Stimulated activated CD4-positive, alpha-beta T cell treated with anti-CD3 and anti-CD28 coated beads, Interleukin-4, amount 100 ng/mL, for 24 hours (primary cell): ENCODE data around the gene PTDSS2.
"Not testable (repeated sequence)": the region's sequence is repeated elsewhere in the genome, so short reads cannot be mapped to it uniquely, and the experiment has no call there.

ENCODE experiments used
- DNase-seq: peaks from one replicate; pipeline ENCODE4 v3.0.0-alpha.2; 2020

Gene PTDSS2

GRCh38 chr11:508956-509355 is 58.9 kb downstream of the PTDSS2 start:
- no peak for DNase-seq

- no peak for DNase-seq
Measured at GRCh38 chr11:512761-513595, 62.9 kb downstream of the PTDSS2 start.

DNA sequence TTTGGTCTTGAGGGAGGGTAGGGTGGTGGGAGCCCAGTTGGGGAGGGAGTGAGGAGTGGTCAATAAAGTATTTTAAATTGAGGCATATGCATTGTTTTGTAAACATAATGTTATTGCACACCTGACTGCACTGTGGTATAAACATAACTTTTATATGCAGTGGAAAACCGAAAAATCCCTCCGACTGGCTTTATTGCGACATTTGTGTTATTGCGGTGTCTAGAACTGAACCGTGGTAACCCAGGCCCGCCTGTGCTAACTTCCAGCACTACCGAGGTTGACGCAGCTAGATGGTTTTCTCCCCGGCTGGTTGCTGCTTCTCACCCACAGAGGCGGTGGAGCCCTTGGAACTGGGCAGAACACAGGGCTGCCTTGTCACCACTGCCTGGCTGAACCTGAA is 64.5 kb downstream of the PTDSS2 start:
- no peak for DNase-seq

- no peak for DNase-seq
Measured at GRCh38 chr11:515131-515530, 65.1 kb downstream of the PTDSS2 start.

- no peak for DNase-seq
Measured at GRCh38 chr11:516400-516799, 66.3 kb downstream of the PTDSS2 start.

DNA sequence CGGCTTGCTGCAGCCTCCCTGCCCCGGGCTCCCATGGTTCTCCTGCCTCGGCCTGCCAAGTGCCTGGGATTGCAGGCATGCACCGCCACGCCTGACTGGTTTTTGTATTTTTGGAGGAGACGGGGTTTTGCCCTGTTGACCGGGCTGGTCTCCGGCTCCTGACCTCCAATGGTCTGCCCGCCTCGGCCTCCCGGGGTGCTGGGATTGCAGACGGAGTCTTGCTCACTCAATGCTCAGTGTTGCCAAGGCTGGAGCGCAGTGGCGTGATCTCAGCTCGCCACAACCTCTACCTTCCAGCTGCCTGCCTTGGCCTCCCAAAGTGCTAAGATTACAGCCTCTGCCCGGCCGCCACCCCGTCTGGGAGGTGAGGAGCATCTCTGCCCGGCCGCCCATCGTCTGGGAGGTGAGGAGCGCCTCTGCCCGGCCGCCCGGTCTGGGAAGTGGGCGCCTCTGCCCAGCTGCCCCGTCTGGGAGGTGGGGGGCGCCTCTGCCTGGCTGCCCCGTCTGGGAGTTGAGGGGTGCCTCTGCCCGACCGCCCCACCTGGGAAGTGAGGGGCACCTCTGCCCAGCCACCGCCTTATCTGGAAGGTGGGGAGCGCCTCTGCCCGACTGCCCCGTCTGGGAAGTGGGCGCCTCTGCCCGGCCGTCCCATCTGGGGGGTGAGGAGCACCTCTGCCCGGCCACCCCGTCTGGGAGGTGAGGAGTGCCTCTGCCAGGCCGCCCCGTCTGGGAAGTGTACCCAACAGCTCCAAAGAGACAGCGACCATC is 67.0 kb downstream of the PTDSS2 start:
- not testable (repeated sequence) for DNase-seq

DNA sequence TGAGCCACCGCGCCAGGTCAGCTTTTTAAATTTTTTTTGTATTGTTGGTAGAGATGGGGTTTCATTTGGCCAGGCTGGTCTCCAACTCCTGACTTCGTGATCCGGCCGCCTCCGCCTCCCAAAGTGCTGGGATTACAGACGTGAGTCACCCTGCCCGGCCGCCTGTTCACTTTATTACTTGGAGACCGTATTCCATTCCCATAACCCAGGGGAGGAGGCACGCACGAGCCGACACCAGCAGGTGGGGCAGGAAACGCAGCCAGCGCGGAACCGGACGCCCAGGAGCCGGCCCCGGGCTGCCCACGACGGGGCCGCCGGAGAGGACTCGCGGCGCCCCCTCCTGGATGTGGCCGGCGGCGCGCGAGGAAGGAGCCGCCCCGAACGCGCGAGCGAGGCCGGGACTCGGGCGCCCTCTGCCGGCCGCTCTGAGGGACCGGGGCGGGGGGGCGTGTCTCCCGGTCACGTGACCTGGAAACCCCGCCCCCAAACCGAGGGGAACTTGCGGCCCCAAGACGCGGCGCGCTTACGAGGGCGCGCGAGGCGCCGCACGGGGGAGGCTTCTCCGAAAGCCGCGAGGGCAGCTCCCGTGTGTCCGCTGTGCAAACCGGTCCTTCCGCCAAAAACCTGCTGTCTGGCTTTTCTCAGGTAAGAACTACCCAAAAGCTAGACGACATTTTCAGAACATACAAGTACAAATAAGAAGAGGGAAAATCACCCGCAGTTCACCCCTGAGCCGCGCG is 68.6 kb downstream of the PTDSS2 start:
- DNase-seq = peak; percentile 85

DNA sequence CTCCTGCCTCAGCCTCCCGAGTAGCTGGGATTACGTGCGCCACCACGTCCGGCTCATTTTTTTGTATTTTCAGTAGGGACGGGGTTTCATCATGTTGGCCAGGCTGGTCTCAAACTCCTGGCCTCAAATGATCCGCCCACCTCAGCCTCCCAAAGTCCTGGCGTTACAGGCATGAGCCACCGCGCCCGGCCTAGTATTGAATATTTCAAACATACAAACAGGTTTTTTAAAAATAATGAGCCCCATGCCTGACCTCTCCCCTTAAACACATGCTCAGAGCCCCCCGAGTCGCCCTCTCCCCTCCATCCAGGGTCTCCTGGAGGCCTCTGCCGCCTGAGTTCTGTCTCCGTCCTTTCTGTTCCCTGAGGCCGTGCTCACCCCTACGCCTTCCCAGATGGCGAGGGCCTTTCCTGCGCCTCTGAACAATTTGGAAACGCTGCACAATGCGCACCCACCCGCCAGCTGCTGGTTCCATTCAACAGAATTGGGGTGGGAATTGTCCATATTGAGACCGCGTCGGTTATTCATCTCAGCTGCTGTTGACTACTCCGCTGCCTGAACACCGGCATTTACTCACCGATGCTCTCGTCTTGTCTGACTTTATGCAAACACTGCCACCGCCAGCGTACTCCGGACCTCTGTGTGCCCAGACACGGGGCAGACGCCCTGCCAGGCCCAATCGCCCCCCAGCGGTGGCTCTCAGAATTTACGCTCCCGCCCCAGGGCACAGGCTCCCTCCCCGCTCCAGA is 70.5 kb downstream of the PTDSS2 start:
- no peak for DNase-seq

- DNase-seq = no peak
Measured at GRCh38 chr11:521177-521688, 71.2 kb downstream of the PTDSS2 start.

- no peak for DNase-seq
Measured at GRCh38 chr11:526192-526591, 76.1 kb downstream of the PTDSS2 start.

GRCh38 chr11:528166-528814 is 78.2 kb downstream of the PTDSS2 start:
- no peak for DNase-seq

DNA sequence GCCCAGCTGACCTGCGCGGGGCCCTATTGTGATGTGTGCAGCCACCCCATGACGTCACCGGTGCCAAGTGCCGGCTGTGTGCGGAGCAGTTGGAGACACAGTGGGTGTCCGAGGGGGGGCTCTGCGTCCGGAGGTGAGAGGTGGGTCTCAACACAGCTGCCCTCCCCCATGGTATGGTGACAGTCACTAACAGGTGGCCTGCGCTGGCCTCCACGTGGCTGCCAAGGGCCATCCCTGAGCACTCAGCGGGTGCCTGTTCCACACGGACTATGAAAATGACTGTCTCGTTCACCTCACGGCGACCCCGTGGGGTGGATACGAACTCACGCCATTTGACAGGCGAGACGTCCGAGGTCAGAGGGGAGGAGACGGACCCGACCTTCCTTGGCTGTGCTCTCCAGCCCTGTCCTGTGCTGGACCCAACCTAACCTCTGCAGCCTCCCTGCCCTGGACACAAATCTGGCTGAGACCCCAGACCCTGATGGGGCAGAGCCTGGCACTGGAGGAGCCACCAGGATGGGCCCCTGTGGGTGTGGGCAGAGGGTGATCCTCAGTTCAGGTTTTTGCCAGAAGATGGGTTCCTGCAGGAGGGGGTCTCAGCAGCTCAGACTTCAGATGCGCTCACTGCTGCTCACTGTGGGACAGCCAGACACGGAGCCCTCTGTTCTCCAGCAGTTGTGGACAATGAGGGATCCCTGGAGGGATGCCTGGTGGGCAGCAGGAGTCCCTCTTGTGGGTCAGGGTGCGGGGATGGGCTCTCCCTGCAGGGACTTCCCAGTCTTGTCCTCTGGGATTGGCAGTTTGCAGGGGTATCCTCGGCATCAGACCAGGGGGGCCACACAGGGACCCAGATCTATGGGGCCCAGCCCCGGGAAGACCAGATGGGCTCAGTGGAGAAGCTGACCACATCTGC is 79.0 kb downstream of the PTDSS2 start:
- DNase-seq = no peak

DNA sequence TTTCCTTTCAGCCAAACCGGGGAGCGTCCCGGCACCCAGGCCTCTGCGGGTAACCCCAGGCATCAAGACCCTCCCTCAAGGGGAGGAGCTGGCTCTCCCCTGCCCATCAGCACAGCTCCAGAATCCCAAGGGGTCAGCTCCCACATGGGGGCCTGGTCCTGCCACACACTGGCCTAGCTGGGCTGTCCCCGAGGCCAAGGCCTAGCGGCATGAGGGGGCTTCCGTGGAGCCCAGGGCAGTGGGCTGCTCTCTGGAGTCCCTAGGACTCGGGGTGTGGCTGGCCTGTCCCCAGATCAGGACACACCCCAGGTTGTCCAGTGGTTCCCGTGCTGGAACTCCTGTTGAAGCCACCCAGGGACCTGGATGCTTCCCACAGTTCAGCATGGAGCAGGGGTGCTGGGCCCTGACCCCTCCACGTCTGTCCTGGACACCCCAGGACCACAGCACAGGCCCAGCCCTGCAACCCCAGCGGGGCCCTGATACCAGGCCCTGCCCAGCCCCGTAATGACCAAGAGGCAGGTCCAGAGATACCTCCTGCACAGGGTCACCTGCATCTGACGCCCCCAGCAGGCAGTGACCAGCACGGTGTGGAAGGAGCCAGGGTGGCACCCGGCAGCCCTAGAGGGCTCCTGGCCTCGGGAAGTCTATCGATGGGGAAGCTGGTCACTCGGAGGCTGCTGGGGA is 79.8 kb downstream of the PTDSS2 start:
- no peak for DNase-seq

DNA sequence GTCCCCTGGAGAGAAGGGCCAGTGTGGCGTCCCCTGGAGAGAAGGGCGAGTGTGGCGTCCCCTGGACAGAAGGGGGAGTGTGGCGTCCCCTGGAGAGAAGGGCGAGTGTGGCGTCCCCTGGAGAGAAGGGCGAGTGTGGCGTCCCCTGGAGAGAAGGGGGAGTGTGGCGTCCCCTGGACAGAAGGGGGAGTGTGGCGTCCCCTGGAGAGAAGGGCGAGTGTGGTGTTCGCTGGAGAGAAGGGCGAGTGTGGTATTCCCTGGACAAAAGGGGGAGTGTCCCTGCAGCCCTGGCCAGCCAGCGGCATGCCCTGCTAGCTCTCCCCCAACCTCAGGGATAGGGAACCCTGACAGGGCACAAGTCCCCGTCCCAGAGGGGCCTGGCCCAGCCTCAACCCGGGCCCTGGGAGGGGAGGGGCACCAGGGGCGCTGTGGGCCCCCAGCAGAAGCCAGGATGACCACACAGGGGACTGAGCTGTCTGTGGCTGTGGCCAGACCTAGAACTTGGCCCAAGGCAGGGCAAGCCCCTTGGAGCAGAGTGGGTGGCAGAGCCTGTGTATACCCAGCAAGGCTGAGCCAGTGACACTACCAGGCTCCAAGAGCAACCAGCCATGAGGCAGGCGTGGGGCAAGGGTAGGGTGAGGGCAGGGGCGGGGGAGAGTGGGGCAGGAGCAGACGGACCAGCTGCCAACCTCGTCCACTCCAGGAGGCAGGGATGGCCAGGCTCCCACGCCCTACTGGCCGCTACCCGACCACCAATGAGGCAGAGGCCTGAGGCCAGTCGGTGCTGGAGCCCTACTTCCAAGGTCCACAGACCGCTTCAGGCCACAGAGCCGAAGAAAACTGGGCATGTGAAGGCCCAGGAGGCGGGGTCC is 81.1 kb downstream of the PTDSS2 start:
- no peak for DNase-seq

GRCh38 chr11:531919-532526 is 81.9 kb downstream of the PTDSS2 start:
- no peak for DNase-seq

DNA sequence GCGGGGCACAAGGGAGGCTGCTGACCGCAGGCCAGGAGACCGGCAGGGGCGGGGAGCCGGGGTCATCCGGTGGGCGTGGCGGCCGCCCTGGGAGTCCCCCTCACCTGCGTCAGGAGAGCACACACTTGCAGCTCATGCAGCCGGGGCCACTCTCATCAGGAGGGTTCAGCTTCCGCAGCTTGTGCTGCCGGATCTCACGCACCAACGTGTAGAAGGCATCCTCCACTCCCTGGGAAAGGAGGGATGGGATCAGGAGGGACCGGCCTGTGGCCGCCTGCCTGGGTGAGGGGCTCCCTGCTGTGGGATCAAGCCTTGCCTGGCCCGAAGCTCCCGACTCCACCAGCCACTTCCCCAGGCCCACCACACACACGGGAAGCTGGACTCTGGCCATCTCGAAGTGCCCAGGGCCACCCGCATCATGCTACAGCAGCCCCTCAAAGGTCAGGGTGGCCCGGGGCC is 82.5 kb downstream of the PTDSS2 start:
- DNase-seq = no peak

- DNase-seq = no peak
Measured at GRCh38 chr11:532986-533585, 83.0 kb downstream of the PTDSS2 start.
